OCI-LY7 (cell line): ENCODE measurements around the gene PAFAH1B1. TPM values are rescaled to one million over a fixed set of nuclear protein-coding genes. Genes with fewer than 3 reads are reported as not detected.

Source experiments
- BruUV-seq: library from RNA; stranded (reverse); fragments of 400-500 nt; replicated peaks from 2 replicates; lab custom pipeline; 2021; lab: Mats Ljungman, UMichigan
- CTCF ChIA-PET: fragments of 300-600 bp; sonication (Branson Sonifier 250); formaldehyde crosslinking; loops from one replicate; lab custom pipeline; 2022; ENCODE audit warnings: antibody characterized with exemption; ENCODE audit not compliant: unreplicated experiment; lab: Charles Lee
- POLR2A ChIA-PET: fragments of 300-600 bp; sonication (Branson Sonifier 250); formaldehyde crosslinking; loops from one replicate; lab custom pipeline; 2022; ENCODE audit warnings: antibody characterized with exemption; lab: Charles Lee
- DNase-seq: peaks from one replicate; pipeline ENCODE4 v3.0.0-alpha.2; 2015; ENCODE audit warnings: low spot score
- H2AFZ ChIP-seq: fragments of 200-600 bp; sonication (generic), shearing (Covaris generic); 2 replicates; pipeline ENCODE4 v1.6.1; 2014; ENCODE audit warnings: mild to moderate bottlenecking, antibody characterized with exemption, low read length, moderate library complexity
- H3K27ac ChIP-seq: fragments of 200-600 bp; sonication (generic); 2 replicates; pipeline ENCODE4 v1.5.1; 2014; ENCODE audit warnings: mixed run types, low read depth, mild to moderate bottlenecking, moderate library complexity, low read length, inconsistent platforms; ENCODE audit not compliant: poor library complexity, severe bottlenecking
- H3K36me3 ChIP-seq: fragments of 200-600 bp; sonication (generic); 2 replicates; pipeline ENCODE4 v1.6.1; 2014; ENCODE audit warnings: mild to moderate bottlenecking, antibody characterized with exemption, low read length, moderate library complexity, mixed read lengths; ENCODE audit not compliant: insufficient read depth
- H3K4me1 ChIP-seq: fragments of 200-600 bp; sonication (generic); 2 replicates; pipeline ENCODE4 v1.5.1; 2014; ENCODE audit warnings: mild to moderate bottlenecking, low read length; ENCODE audit not compliant: insufficient read depth, poor library complexity, severe bottlenecking
- H3K4me2 ChIP-seq: fragments of 200-600 bp; sonication (generic); 2 replicates; pipeline ENCODE4 v1.6.1; 2014; ENCODE audit warnings: mild to moderate bottlenecking, low read length
- H3K4me3 ChIP-seq: fragments of 200-600 bp; sonication (generic); 2 replicates; pipeline ENCODE4 v1.5.1; 2014; ENCODE audit warnings: mild to moderate bottlenecking, low read depth, low read length; ENCODE audit not compliant: poor library complexity, severe bottlenecking
- H3K79me2 ChIP-seq: fragments of 200-600 bp; sonication (generic); 2 replicates; pipeline ENCODE4 v1.6.1; 2016; ENCODE audit warnings: low read depth, mild to moderate bottlenecking, low read length, moderate library complexity, mixed read lengths; ENCODE audit not compliant: insufficient read depth
- H3K9me2 ChIP-seq: fragments of 200-600 bp; sonication (generic); 2 replicates; pipeline ENCODE4 v1.6.1; 2016; ENCODE audit warnings: mild to moderate bottlenecking, low read length, mixed read lengths; ENCODE audit not compliant: insufficient read depth
- H3K9me3 ChIP-seq: fragments of 200-600 bp; sonication (generic); 2 replicates; pipeline ENCODE4 v1.6.1; 2014; ENCODE audit warnings: mild to moderate bottlenecking, mixed run types, low read length, mixed read lengths
- H4K20me1 ChIP-seq: fragments of 200-600 bp; sonication (generic); 2 replicates; pipeline ENCODE4 v1.6.1; 2014; ENCODE audit warnings: mild to moderate bottlenecking, antibody characterized with exemption, low read length, moderate library complexity, mixed read lengths; ENCODE audit not compliant: insufficient read depth
- CTCF ChIP-seq: fragments of 200-600 bp; sonication (generic); conservative IDR thresholded peaks from 2 replicates; pipeline ENCODE4 v1.5.1; 2014; ENCODE audit warnings: mild to moderate bottlenecking, antibody characterized with exemption, low read length, moderate library complexity, mixed read lengths
- EZH2phosphoT487 ChIP-seq: fragments of 200-600 bp; sonication (generic); IDR thresholded peaks from 2 replicates; pipeline ENCODE4 v1.6.1; 2018; ENCODE audit warnings: low read depth, borderline replicate concordance, mild to moderate bottlenecking, mixed run types, antibody characterized with exemption, low read length, moderate library complexity, mixed read lengths
- intact Hi-C: fragments of 100-400 bp; cut with micrococcal nuclease; formaldehyde crosslinking; loops from one replicate; pipeline ENCODE4 v1.10.0; 2022; ENCODE audit not compliant: unreplicated experiment
- total RNA-seq, 2 experiments: library from RNA; depleted of rRNA in 1 of 2; stranded (reverse); fragments of >200 nt in 1 of 2; shearing (Covaris generic) in 1 of 2; gene quantifications; 2 replicates each; pipeline ENCODE4 v1.2.3, GENCODE V29; 2014 to 2022

Gene PAFAH1B1
- total RNA-seq, 2 experiments from 2014 or later = 51.1 to 127 TPM

- no peaks in the 10 kb centered on the region for H3K9me2 ChIP-seq
- no TSS peak for BruUV-seq
- H2AFZ ChIP-seq = no peak overlapping the region
- TF ChIP-seq EZH2phosphoT487 (no peak), CTCF (no peak)
- no peak overlapping the region for H3K4me3 ChIP-seq
- H3K79me2 ChIP-seq = no peaks in the 10 kb centered on the region
- no peaks in the 10 kb centered on the region for H4K20me1 ChIP-seq
- no peaks in the 10 kb centered on the region for H3K4me1 ChIP-seq
- intact Hi-C loops = no loop called here
- H3K36me3 ChIP-seq = peaks cover 92% of the 10 kb centered on the region
- ChIA-PET CTCF (no interaction called here), POLR2A (no interaction called here)
- no peak for DNase-seq
- H3K4me2 ChIP-seq = no peak overlapping the region
- H3K27ac ChIP-seq = no peak overlapping the region
- no peaks in the 10 kb centered on the region for H3K9me3 ChIP-seq
These were observed 101.9 kb downstream of the PAFAH1B1 start for GRCh38 chr17:2695243-2695960.

- Histone ChIP-seq H4K20me1 (no peaks in the 10 kb centered on the region), H3K4me1 (no peaks in the 10 kb centered on the region), H3K36me3 (peaks cover 92% of the 10 kb centered on the region), H3K79me2 (no peaks in the 10 kb centered on the region), H3K9me3 (no peaks in the 10 kb centered on the region), H2AFZ (no peak overlapping the region), H3K4me2 (no peak overlapping the region), H3K4me3 (no peak overlapping the region), H3K9me2 (no peaks in the 10 kb centered on the region), H3K27ac (no peak overlapping the region)
- POLR2A ChIA-PET = no interaction called here
- DNase-seq = no peak
- TF ChIP-seq EZH2phosphoT487 = no peak
- no peak for TF ChIP-seq CTCF
- no TSS peak for BruUV-seq
- CTCF ChIA-PET = no interaction called here
- intact Hi-C loops = no loop called here
These were observed 102.7 kb downstream of the PAFAH1B1 start for GRCh38 chr17:2695961-2696760.
